ENCODE data around the gene ITGB6. TPM values are rescaled to one million over a fixed set of nuclear protein-coding genes. Genes with fewer than 3 reads are reported as not detected.

ITGB6 gene
- total RNA-seq, 4 donors from 2014 or later: 0.59 to 1.5 TPM; not detected in 2

DNA sequence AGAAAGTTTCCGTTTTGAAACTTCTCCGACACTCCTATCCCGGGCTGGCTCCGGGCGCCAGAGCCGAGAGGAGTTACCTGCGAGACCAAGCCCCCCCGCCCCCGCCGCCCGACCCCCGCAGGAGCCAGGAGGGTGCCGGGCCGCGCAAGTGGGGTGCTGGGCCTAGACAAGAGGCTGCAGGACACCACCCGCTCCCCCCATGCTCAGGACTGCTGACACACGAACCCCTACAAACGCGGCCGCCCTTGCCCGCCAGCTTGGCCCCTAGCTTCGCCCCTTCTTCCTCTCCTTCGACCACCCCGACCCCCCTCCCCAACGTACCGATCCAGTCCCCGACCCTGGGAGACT, 138.2 kb downstream of the ITGB6 start:
- intact Hi-C loops (cut with DNase I; ENCODE audit: low total_unique reads): no loop called here
- Histone ChIP-seq H3K27me3 (no peaks in the 10 kb centered on the region), H3K4me3 (peak overlapping the region; percentile 68 to 85), H3K4me1 (no peaks in the 10 kb centered on the region), H3K36me3 (no peaks in the 10 kb centered on the region), H3K9me3 (no peaks in the 10 kb centered on the region), H3K27ac (peak overlapping the region; percentile 76 to 86)
- TF ChIP-seq CTCF (IDR thresholded peaks at IDR 0.05) (no peak), POLR2A (IDR thresholded peaks at IDR 0.05) (no peak)
- DNase-seq: peak; percentile 34 to 36

DNA sequence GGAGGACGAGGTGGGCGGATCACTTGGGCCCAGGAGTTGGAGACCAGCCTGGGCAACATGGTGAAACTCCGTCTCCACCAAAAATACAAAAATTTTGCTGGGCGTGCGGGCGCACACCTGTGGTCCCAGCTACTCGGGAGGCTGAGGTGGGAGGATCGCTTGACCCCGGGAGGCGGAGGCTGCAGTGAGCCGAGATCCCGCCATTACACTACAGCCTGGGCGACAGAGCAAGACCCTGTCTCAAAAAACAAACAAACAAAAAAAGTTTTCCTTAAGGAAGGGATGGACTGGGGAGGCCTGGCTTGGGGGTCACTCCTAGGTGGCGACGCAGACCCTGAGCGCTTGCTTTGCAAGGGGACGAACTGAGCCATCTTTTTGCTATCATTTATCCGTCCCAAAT, 138.5 kb downstream of the ITGB6 start:
- Histone ChIP-seq H3K9me3 (no peaks in the 10 kb centered on the region), H3K27me3 (no peaks in the 10 kb centered on the region), H3K4me1 (no peaks in the 10 kb centered on the region), H3K4me3 (peak overlapping the region; percentile 68 to 85), H3K27ac (peak overlapping the region; percentile 76 to 86), H3K36me3 (no peaks in the 10 kb centered on the region)
- TF ChIP-seq CTCF (IDR thresholded peaks at IDR 0.05): no peak
- intact Hi-C loops (cut with DNase I; ENCODE audit: low total_unique reads): no loop called here
- no peak for DNase-seq

DNA sequence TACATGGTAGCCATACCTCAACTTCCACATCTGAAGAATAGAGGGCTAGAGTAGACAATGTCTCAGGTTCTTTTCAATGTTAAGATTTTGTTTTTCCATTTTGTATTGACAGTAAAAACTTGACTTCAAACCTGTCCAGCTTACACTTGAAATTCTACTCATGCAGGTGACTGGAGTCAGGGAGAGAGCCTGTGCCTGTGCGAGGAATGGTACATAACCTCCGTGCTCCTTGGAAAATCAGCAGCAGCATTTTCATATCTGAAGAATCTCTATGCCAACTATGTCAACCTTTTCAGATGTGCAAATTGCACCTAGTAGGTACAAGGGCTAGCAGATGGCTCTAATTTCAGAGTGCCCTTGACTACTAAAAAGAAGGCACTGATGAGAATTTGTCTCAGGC, 139.8 kb downstream of the ITGB6 start:
- H3K27ac ChIP-seq: peak overlapping the region in 1 of 2 donors; percentile 76
- no peak for DNase-seq
- no peaks in the 10 kb centered on the region for H3K36me3 ChIP-seq
- peaks cover 3 to 4% of the 10 kb centered on the region in 2 donors for H3K4me1 ChIP-seq
- no peaks in the 10 kb centered on the region for H3K27me3 ChIP-seq
- H3K9me3 ChIP-seq: no peaks in the 10 kb centered on the region
- H3K4me3 ChIP-seq: no peak overlapping the region
- intact Hi-C loops (cut with DNase I; ENCODE audit: low total_unique reads): no loop called here
- no peak for TF ChIP-seq CTCF (IDR thresholded peaks at IDR 0.05)
- TF ChIP-seq POLR2A (IDR thresholded peaks at IDR 0.05): no peak

- no peaks in the 10 kb centered on the region for H3K27me3 ChIP-seq
- peak overlapping the region; percentile 59 to 86 for H3K27ac ChIP-seq
- DNase-seq: no peak
- H3K4me3 ChIP-seq: no peak overlapping the region
- intact Hi-C loops (cut with DNase I; ENCODE audit: low total_unique reads): no loop called here
- TF ChIP-seq POLR2A (IDR thresholded peaks at IDR 0.05) (no peak), CTCF (IDR thresholded peaks at IDR 0.05) (no peak)
- H3K4me1 ChIP-seq: peaks cover 3 to 4% of the 10 kb centered on the region in 2 donors
- no peaks in the 10 kb centered on the region for H3K36me3 ChIP-seq
- no peaks in the 10 kb centered on the region for H3K9me3 ChIP-seq
Measured at GRCh38 chr2:160057356-160057755, 142.7 kb downstream of the ITGB6 start.

DNA sequence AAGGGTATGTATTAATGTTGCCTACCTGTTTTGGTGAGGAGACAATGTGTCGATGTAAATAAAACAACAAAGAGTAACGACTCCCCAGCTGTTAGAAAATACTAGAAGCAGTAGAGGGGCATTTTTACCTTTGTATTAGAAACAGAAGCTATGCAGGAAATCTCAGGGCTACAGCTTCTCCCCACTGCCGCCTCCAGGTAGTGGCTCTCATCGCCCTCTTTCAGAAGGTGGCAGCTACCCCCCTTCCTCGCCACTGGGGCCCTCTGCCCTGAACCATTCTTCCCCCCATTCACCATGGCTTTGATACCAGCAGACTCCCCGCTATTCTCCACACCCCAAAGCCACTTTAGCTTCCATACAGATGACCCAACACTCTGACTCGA, 144.4 kb downstream of the ITGB6 start:
- H3K9me3 ChIP-seq: no peaks in the 10 kb centered on the region
- intact Hi-C loops (cut with DNase I; ENCODE audit: low total_unique reads): no loop called here
- H3K4me3 ChIP-seq: no peak overlapping the region
- no peak for DNase-seq
- no peaks in the 10 kb centered on the region for H3K27me3 ChIP-seq
- peaks cover 4 to 9% of the 10 kb centered on the region in 2 donors for H3K4me1 ChIP-seq
- peak overlapping the region; percentile 59 to 86 for H3K27ac ChIP-seq
- TF ChIP-seq CTCF (IDR thresholded peaks at IDR 0.05) (no peak), POLR2A (IDR thresholded peaks at IDR 0.05) (no peak)
- H3K36me3 ChIP-seq: no peaks in the 10 kb centered on the region

Data from uterus (tissue), 4 donors.